PC-3 (cell line): ENCODE data around the gene DCTN3.

Source experiments
- CTCF ChIP-seq: fragments of 300-600 bp; sonication (generic); conservative IDR thresholded peaks from 2 replicates; pipeline ENCODE4 v1.5.1; 2017; ENCODE audit warnings: antibody characterized with exemption, low read depth, mild to moderate bottlenecking, low read length
- EZH2 ChIP-seq: fragments of 300-600 bp; sonication (generic); IDR thresholded peaks from one replicate; pipeline ENCODE4 v1.6.1; 2017; ENCODE audit warnings: antibody characterized with exemption, mild to moderate bottlenecking, low read length; ENCODE audit not compliant: unreplicated experiment

- no peak for TF ChIP-seq CTCF
- no peak for TF ChIP-seq EZH2
These were observed 40.5 kb downstream of the DCTN3 start for GRCh38 chr9:34579808-34580163.
